ENCODE measurements around the gene EFCAB8.

DNA sequence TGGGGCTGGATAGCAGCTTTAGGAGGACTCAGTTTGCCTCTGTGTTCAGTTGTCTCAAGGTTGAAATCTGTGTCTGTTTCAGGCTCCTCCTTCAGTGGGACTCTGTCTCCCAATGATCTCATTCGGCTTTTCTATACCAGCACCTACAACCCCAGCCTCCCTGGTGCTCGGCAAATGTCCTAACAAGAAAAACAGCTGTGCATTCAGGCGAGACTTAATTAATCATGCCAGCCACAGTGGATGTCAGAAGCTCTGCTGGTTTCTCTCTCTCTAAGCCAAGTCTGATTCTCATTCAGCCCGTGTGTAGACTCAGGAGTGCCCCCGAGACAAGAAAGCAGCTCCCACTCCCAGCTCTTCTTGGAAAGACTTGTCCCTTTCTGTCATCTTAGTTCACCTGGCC is 98.7 kb downstream of the EFCAB8 start:
- TF ChIP-seq, protein P1, sequence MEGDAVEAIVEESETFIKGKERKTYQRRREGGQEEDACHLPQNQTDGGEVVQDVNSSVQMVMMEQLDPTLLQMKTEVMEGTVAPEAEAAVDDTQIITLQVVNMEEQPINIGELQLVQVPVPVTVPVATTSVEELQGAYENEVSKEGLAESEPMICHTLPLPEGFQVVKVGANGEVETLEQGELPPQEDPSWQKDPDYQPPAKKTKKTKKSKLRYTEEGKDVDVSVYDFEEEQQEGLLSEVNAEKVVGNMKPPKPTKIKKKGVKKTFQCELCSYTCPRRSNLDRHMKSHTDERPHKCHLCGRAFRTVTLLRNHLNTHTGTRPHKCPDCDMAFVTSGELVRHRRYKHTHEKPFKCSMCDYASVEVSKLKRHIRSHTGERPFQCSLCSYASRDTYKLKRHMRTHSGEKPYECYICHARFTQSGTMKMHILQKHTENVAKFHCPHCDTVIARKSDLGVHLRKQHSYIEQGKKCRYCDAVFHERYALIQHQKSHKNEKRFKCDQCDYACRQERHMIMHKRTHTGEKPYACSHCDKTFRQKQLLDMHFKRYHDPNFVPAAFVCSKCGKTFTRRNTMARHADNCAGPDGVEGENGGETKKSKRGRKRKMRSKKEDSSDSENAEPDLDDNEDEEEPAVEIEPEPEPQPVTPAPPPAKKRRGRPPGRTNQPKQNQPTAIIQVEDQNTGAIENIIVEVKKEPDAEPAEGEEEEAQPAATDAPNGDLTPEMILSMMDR (conservative IDR thresholded peaks at IDR 0.05), result no peak
- TF ChIP-seq EZH2 (IDR thresholded peaks at IDR 0.05; ENCODE audit: low read depth), result no peak
